HG03060 (cell line): ENCODE results near the gene THAP5.

Experiments
- ATAC-seq: cut with Tn5 transposase; IDR thresholded peaks from one replicate; pipeline ENCODE4 v1.9.1; 2021; ENCODE audit warnings: low read depth, moderate number of reproducible peaks; ENCODE audit not compliant: unreplicated experiment

Gene THAP5, protein sequence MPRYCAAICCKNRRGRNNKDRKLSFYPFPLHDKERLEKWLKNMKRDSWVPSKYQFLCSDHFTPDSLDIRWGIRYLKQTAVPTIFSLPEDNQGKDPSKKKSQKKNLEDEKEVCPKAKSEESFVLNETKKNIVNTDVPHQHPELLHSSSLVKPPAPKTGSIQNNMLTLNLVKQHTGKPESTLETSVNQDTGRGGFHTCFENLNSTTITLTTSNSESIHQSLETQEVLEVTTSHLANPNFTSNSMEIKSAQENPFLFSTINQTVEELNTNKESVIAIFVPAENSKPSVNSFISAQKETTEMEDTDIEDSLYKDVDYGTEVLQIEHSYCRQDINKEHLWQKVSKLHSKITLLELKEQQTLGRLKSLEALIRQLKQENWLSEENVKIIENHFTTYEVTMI

DNA sequence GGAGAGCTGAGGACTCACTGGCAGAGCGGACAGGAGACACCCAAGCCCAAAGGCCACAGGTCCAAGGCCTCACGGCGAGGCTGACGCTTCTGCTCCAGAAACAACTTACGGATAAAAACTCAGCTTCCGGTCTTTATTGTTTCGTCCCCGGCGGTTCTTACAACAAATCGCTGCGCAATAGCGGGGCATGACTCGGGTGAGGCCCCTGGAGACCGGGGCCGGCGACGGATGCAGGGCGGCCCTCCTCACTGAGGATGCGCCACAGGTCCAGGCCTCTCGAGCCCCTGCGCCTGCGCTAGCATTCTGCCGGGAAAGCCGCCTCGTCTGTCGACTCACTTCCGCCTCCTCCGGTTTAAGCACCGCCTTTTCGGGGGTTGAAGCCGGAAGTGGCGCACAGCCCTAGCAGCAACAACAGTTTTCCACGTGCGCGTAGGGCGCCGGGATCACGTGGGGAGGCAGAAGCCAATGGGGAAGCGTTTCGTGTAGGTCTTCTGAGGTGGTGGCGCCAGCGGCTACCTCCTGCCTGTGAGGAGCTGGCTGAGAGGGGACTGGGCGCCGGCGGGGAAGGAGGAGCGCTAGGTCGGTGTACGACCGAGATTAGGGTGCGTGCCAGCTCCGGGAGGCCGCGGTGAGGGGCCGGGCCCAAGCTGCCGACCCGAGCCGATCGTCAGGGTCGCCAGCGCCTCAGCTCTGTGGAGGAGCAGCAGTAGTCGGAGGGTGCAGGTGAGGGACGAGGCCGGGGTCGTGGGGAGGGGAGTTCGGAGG lies at the start of gene THAP5, which contains the start of gene DNAJB9:
THAP5 (minus strand) TSS at position 326 of the 765 bp plus-strand sequence; CDS start at position 189, 137 bp downstream.
DNAJB9 (plus strand) TSS at position 494 of the 765 bp plus-strand sequence. CDS start 1,853 bp downstream, outside the sequence.
- ATAC-seq = peak; percentile 95

DNA sequence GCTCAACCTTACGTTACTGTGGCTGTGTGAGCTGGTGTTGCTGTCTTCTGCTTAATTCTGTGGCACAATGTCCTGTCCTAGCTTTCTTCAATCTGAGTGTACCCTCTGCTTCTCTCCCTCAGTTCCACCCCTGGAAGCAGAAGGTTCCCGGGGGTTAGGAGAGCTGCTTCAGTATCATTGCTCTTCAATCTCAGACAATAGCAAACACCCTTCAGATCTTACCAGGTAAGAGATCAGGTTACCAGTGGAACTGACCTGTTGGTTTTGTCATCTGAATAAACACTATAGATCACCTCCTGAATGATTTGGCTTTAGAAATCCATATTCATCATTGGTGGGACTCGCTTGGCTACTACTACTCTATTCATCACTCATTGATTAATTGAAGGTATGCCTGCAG lies 48.5 kb upstream of the THAP5 start:
- ATAC-seq = no peak

DNA sequence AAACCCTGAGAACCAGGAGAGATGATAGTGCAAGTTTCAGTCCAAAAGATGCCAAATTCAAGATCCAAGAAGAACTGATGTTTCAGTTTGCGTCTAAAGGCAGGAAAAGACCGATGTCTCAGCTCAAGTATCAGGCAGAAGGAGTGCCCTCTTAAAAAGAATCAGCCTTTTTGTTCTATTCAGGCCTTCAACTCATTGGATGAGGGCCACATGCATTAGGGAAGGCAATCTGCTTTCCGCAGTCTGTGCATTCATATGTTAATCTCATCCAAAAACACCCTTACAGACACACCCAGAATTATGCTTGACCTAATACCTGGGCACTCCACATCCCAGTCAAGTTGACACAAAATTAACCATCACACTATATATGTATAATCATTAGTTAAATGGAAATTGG lies 45.4 kb upstream of the THAP5 start:
- ATAC-seq = no peak

DNA sequence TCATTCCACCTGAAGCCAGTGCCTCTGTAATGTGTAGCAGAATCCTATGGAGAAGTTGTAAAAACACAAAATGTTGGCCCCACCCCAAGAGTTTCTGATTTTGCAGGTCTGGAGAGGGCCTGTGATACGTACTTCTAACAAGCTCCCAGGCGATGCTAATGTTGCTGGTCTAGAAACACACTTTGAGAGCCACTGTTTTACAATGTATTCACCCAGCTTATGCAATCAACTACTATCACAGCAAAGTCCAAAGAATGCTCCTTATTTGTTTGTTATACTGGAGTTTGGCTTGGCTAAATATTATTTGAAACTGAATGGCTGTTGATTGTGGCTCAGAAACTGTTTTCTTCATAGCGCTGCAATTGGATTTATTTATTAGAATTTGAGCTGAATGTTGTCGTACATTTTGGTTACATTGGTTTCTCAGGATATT lies 44.5 kb upstream of the THAP5 start:
- ATAC-seq = no peak

DNA sequence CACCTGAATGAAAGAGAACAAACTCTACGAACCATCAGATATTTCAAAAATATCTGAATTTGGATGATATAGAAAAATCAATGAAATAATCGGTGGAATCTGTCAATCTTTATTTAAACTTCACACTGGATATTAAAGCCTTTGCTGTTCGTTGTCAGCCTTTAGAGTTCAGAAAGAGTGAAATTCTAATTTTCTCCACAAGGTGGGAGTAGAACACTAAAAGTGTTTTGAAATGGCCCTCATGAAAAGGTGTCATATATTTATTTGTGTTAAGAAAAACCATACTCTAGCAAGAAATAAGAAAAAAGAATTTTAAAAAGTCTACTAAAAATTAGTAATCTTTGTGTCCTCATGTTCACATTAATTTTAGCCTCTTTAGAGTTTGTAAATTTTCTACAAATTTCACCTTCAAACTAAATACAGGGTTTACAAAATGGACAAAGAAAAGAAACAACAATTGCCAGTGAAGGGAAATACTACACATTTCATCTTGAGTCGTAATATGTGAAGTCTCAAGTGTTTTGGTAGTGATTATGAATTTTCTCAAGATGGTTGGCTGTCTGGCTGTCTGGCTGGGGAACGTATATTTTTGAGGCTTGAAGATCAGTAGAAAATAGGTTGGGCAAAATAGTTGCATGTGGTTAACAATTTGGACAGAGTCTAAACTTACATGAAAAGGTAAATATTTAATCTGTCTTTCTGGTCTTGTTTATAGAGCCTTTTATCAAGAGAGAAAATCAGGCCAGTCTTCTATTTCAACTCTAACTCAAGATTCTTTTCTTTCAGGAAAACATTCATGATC lies 43.8 kb upstream of the THAP5 start:
- ATAC-seq = no peak

DNA sequence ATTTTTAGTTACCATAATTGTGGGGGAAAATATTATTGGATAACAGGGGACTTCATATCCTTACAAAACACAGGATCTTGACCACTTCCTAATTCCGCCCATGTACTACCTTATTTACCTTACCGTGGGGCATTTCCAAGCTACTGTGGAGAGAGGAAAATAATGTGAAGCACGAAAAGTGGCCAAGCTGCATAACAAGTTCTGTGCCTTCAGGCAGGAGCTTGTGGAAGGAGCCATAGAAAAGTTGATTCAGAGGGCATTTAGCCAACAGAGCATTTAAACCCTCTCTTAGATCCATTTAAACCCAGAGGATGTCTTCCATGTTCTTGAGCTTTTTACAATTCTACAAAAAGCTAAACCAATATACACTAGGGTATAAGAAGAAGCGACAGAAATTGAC lies 41.8 kb upstream of the THAP5 start:
- no peak for ATAC-seq

DNA sequence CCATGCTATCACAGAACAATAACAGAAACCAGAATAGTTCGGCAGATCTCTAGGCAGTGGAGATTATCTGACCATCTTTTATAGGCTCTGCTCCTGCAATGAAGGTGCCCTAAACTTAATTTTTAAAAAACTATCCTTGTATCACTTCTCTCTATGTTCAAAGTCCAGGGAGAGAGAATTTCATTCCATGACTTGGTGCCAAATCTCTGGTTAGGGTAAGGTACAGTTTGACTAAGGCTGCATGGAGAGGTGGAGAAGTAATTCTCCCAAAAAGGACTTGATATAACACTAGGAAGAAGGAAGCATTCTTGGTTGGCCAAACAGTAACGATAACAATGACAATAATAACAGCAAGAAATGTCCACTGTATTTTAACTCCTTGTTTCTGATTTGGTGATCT lies 40.1 kb upstream of the THAP5 start:
- ATAC-seq = no peak

DNA sequence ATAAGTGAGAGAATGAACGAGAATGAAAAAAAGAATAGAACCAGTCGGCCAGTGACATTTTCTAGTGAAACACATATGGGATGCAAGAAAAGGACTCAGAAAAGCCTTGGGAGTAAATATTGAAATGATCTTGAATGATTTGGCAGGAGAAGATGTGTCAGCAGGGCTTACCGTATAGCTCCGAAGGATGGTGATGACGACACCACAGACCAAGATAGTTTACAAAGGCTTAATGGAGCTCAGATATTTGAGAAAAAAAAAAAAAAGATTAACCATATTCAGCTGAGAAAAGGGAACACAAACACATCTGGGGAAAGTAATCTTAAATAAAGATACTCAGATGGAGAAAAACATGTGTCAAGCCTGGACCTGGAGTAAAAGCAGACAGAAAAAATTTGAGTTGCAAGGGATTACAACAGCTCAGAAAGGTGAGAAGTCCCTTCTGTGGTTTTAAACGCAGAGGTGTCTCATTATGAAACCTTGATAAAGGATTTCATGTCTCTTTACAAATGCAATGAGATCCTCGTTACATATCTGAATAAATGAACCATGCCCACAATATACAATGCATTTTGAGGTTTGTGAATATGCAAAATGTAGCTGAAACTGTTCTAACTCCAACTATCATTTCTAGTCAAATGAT lies 36.2 kb upstream of the THAP5 start:
- ATAC-seq = no peak

DNA sequence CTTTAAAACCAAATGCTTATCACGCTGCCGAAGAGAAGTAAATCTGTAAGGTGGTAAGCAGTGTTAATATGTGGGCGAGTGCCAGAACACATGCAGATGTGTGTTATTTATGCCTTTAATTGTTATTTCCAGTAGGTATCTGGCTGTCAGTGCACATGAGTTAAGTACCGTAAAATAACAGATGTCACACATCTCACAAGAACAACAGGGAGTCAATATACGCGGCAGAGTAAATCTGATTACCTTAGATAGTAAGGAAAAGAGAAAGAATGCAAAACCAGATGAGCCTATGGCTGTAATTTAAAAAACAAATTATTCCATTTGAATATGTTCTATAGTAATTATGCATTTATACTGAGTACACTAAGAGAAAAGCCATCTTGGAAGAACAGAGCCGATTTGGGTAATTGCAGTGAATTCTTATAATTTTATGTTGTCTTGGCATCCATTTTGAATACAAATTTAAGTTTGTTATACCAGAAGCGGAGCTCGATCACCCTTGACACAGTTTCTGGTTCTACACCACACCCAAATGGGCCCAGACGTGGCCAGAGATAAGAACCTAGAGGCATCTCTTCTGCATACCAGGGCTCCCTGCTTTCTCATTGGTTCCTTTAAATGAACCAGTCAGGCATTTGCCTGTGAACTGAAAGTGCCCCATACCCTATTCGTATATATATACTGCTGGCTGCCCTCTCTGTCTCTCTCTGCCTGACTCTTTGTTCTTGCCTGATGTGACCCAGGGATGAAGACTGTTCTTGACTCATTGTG lies 35.0 kb upstream of the THAP5 start:
- ATAC-seq = no peak

DNA sequence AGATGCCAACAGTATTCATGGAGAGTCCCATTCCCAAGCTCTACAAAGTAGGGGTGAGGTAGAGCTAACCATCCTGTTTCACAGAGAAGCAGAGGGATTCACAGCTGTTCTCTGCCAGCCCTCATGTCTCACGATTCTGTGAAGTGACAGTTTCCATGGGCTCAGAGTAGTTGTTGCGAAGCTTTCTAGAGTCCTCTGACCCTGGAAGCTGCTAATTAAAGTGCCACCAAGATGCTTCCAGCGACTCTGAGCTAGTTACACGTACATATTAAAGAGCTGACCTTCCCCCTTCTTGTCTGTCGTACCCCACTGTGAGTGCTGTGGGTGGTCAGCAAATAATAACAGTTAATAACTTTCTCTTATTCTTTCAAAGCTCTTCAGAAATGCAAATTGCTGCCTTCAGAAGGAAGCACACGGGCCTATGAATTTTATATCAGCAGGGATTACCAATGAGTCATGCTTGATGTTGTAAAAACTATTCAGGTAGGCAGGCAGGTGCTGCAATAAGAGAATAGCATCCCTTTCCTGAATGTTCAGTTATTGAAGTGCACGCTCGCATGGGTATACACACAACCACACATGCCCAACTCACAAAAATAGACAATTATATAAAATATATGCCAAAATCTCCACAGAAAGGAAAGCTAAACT lies 34.3 kb upstream of the THAP5 start:
- ATAC-seq = no peak

DNA sequence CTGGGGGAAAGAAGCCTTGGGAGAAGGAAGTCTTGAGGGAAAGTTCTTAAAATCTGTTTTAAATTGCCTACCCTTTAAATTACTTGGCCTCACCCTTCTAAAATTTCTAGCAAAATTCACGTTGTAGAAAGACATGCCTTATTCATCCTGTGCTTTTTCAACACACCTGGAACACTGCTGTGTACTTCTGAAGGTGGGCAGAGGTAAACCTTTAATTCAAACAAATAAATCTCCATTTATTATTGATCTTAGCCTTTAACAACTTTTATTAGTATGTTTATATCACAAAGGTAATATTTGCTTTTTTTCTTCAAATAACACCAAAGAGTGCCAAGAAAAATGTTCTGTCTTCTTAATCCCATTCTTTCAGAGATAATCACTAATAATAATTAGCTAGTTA lies 30.9 kb upstream of the THAP5 start:
- no peak for ATAC-seq

DNA sequence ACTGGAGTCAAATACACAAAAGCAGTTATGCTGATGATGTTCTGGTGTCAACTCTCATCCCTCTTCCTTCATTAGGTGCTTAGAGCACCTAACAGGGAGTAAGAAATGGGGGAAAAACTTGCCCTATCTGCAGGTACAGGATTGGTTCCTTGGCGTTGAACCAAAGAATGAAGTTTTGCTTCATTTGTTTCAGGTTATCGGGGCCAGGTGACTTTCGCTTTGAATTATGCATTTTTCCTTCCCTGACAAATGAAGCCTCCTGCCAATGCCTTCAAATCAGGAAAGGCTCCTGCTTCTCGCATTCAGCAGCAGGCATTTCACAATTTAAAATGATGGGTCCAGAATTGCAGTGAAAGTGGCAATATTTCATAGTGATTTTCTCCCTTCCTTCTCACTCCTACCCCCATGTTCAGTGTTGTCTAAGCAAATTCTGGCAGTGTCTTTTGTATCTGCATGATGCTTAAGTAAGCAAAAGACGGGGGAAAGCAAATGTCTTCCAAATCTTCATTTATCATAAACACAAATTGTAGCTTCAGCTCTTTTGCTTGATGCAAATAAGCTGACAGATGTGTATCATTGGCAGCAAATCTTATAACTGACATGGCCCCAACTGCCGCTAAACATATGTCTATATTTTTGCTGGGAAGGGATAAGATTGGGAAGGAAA lies 29.5 kb upstream of the THAP5 start:
- no peak for ATAC-seq

DNA sequence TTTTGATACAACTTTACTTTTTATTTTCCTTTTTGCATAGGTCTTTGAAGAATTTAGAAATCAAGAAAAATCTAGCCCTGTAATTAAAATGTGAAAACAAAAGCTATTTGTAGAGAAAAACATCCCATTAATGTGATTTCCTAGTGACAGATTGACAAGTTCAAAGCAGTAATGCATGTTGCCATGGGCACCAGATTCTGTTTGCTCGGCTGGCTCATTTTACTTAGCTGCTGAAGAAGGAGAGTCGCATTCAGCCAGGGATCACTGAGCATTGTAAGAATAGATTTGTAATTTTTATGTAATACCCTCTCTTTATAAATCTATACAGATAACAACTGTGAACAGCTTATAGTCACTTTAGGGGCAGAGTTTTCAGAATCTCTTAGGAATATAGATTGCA lies 28.6 kb upstream of the THAP5 start:
- ATAC-seq = no peak

DNA sequence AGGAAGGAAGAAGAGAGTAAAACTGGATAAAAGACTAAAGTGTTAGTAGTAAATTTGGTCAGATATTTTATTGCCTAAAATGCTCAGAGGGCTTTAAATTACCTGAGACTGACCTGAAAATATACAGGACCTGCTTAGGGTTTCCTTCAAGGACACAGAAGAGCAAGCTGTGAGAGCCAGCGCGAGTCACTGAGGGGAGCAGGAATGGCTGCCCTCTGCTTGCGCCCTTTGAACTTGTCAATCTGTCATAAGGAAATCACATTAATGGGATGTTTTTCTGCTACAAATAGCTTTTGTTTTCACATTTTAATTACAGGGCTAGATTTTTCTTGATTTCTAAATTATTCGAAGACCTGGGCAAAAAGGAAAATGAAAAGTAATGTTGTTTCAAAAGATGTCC lies 27.1 kb upstream of the THAP5 start:
- ATAC-seq = no peak

DNA sequence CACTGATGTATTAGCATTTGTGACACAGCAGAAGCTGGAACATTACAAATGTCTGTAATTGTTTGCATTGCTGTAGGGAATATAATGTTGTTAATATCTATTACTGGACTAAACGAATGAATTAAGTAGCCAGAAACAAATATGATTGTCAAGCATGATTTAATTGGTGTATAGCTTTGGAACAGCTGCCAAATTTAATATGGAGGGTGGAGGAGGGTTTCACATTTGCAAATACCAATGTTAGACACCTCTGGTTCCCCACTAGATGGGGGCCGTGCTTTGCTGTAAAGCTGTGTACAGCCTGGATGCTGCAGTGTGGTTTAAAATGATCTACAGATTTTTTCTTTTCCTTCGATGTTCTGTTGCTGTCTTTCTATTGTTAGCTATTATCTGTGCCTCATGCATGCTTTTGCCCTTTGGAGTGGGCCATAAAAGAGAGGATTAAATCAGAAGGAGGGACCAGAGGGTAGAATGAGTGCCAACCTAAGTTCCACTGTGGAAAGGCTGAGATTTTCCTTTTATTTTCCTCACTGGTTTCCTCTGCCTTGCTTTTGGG lies 23.2 kb upstream of the THAP5 start:
- ATAC-seq = no peak

DNA sequence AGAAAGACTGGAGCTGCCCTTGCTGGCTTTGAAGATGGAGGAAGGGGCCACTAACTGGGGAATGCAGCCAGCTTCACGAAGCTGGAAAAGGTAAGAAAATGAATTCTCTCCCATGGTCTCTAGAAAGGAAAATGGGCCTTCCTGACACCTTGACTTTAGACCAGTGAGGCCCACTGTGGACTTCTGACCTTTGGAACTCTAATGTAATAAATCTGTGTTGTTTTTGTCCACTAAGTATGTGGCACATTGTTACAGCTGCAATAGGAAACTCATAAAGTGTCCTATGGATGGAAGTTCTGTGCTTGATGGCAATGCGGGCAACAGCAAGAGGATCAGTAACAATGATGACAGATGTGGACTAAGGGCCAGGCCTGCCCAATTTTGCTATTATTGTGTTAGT lies 21.1 kb upstream of the THAP5 start:
- no peak for ATAC-seq

DNA sequence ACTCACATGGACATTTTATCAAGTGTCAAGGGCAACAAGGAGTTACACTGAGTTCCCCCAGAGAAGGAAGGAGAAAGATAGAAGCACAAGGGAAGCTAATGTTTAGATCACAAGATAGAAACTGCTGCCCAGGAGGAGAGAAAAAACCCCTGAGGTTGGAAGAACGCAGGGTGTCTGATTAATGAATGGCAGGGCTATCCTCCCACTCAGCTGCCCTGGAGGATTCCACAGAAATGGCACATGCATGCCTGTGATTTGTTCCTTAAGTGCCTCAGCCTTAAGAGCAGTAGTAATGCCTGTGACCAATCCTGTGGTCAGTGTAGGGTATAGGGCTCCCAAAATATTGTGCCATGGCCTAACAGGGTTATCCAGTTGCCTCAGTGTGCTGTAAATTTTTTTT lies 20.4 kb upstream of the THAP5 start:
- ATAC-seq = no peak

DNA sequence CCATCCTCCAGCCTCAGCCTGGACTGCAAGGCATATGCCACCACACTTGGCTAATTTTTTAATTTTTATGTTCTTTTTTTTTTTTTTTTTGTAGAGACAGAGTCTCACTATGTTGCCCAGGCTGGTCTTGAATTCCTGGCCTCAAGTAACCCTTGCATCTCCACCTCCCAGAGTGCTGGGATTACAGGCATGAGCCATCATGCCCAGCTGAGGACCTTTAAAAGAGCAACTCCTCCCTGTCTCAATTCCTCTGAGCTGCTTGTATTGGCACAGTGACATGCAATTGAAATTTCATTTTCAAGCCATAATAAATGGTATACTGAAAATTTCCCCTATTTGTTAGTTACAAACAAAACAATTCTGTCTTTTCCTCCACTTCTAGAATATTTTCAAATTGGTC lies 19.7 kb upstream of the THAP5 start:
- no peak for ATAC-seq
